Activated CD4-positive, CD25-positive, alpha-beta regulatory T cell treated with anti-CD3 and anti-CD28 coated beads, Interleukin-2, amount 50 U/mL, for 24 hours (primary cell): ENCODE results near the gene GPR162.
A peak's percentile ranks its signal among the peaks of the same experiment; 100 is the strongest.

Experiments used
- ATAC-seq, 2 donors: fragments of 150-1000 bp; cut with Tn5 transposase; one replicate each; pipeline ENCODE4 v1.10.0; 2021; ENCODE audit warnings: mild to moderate bottlenecking in 1 of 2, moderate library complexity in 1 of 2

The GPR162 gene

DNA sequence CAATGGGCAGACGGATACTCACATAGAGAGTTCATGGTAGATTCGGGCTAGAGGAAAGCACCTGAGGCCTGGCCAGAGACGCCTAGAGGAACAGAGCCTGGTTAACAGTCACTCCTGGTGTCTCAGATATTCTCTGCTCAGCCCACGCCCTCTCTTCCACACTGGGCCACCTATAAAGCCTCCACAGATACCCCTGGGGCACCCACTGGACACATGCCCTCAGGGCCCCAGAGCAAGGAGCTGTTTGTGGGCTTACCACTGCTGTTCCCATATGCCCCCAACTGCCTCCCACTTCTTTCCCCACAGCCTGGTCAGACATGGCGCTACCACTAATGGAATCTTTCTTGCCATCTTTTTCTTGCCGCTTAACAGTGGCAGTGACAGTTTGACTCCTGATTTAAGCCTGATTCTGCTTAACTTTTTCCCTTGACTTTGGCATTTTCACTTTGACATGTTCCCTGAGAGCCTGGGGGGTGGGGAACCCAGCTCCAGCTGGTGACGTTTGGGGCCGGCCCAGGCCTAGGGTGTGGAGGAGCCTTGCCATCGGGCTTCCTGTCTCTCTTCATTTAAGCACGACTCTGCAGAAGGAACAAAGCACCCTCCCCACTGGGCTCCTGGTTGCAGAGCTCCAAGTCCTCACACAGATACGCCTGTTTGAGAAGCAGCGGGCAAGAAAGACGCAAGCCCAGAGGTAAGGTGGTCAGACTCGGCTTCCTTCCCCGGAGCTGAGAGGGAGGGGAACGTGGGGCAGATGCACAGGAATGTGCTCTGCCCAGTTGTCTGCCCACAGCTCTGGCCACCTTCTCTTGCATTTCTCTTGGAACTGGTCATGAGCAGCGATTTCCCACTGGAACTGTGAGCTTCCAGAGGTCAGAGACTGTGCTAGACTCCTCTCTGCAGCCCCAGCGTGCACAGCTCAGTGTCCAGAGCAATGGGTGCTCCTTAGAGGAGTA lies 32.4 kb upstream of the GPR162 start, which contains the start of gene CD4:
Gene CD4 (plus strand): TSS at position 557 of the 953 bp plus-strand sequence. CDS start 10,611 bp downstream, outside the sequence.
- ATAC-seq, result peak; percentile 69 to 71

DNA sequence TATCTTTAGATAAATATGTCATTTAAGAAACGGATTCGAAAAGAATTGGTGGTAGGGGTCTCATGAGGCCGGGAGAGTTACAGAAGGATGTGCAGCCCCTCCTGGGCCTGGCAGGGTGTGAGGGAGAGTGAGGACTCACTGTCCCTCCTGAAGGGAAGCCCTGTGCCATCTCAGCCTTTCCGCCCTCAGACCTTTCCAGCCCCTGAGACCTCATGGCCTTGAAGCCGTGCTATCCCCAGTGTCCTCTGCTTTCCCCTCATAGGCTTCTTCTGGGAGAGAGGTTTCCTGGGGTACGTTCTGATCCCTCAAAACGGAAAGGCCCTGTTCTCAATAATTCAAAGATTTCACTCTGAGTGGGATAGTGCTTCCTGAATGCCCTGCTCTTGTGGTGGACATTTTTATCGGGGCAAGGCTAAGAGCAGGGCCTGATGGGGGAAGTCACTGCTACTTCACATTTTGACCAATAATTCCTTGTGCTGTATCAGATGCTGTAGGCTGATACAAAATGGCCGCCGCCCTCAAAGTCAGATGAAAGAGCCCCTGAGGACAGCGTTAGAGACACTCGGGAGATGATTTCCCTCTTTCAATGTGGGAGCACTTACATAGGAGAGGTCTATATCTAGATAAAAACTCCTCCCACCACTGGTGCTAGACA lies 31.0 kb upstream of the GPR162 start:
- peak; percentile 48 to 56 for ATAC-seq

- ATAC-seq, result peak in 1 of 2 donors; percentile 1
Measured at GRCh38 chr12:6791931-6792520, 29.6 kb upstream of the GPR162 start.

DNA sequence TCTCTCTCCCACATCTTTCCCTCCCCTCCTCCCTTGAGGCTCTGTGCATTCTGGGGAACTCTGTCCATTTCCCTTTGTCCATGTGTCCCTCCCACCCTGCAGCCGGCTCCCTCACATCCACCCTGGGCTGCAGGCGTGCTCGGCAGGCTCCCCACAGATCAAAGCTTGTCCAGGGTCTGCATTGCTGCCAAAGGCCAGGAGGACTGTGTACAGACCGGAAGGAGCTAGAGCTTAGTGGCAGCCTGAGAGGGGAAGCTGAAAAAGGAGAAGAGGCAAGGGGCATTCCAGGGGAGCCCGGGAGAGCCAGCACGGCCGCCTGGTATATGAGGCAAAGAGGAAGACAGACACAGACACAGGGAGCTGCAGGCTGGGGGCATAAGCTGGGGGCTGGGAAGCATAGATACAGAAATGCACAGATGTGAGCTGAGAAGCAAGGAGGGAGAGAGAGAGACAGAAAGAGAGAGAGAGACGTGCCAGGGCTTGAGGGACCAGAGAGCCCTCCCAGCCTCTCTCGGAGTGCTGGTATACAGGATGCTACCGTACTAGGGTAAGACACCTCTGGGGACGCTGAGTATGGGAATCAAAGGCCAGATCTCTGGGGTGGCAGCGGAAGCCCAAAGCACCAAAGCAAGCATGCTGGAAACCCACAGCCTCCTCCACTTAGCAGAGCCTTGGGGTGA lies 29.0 kb upstream of the GPR162 start:
- peak; percentile 9 to 15 for ATAC-seq

GRCh38 chr12:6795088-6795487 lies 26.5 kb upstream of the GPR162 start:
- ATAC-seq, result no peak

DNA sequence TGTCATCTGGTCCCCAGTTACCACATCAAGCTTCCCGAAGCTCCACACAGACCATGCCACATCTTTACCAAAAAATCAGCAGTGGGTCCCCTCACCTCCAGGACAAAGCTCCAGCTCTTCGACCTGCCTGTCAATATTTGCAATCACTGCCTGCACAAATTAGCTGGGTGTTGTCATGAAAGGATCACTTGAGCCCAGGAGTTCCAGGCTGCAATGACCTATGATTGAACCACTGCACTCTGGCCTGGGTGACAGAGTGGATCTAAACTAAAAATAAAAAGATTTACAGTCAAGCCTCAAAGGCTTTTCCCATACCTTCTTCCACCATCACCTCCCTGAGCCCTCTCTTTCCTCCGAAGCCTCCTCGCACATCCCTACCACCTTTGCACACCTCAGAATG lies 25.0 kb upstream of the GPR162 start:
- no peak for ATAC-seq

GRCh38 chr12:6799147-6799546 lies 22.5 kb upstream of the GPR162 start:
- ATAC-seq, result no peak

GRCh38 chr12:6807170-6807569 lies 14.5 kb upstream of the GPR162 start:
- no peak for ATAC-seq

GRCh38 chr12:6809056-6809455 lies 12.6 kb upstream of the GPR162 start:
- no peak for ATAC-seq

GRCh38 chr12:6810758-6811157 lies 10.9 kb upstream of the GPR162 start:
- no peak for ATAC-seq

DNA sequence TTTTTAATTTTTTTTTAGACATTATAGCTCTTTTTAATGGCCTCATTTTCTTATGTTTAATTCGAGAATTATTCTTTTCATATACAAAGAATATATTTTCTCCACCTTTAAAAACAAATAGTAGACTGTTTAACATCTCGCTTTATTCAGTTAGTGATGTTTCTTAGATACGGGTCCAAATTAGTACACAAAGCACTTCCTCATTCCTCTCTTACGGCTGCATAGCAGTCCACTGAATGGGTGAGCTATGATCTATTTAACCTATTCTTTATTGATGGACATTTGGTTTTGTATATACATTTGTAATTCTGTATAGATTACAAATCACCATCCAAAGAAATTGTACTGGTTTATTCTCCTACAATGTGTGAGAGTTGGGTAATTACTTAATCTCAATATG lies 8.3 kb upstream of the GPR162 start:
- no peak for ATAC-seq

DNA sequence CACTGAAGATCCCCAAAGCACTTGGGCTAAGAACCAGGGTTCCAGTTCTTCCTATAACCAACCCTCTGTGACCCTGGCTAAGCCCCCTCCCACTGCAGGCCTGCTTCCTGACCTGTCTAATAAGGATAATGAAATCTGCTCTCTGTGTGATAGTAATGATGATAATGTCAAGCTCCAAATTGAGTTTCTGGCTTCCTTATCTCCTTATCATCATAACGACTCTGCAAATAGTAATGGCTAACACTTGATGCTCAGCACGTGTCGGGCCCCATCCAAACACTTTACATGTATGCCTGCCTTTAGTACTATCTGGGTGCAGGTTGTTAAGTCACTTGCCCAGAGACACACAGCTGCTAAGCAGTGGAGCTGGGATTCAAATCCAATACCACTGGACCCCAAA lies 5.0 kb upstream of the GPR162 start:
- ATAC-seq, result no peak

DNA sequence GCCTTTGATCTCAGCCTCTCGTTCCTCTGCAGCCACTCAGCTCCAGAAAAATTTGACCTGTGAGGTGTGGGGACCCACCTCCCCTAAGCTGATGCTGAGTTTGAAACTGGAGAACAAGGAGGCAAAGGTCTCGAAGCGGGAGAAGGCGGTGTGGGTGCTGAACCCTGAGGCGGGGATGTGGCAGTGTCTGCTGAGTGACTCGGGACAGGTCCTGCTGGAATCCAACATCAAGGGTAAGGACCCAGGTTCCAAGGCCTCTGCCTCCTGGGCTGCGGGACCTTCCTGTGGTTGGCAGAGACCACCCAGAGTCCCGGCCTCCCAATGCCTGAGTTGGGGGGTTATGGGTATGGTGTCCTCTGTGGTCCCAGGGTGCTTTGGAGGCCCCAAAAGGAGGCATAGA lies 4.5 kb upstream of the GPR162 start:
- no peak for ATAC-seq

DNA sequence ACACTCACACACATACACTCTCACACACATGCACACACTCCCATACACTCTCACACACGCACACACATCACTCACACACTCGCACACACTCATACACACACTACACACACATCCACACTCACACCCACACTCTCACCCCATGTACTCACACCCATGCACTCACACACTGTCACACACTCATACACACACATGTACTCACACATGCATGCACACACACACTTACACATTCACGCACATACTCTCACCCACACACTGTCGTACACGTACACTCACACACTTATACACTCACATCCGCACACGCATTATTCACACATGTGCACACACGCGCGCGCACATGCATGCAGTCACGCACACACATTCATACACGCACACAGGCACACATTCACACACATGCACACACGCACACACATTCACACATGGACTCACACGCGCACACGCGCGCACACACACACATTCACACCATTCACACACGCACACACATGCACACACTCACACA lies 3.9 kb upstream of the GPR162 start:
- ATAC-seq, result no peak

- ATAC-seq, result no peak
Measured at GRCh38 chr12:6818222-6818621, 3.4 kb upstream of the GPR162 start.

DNA sequence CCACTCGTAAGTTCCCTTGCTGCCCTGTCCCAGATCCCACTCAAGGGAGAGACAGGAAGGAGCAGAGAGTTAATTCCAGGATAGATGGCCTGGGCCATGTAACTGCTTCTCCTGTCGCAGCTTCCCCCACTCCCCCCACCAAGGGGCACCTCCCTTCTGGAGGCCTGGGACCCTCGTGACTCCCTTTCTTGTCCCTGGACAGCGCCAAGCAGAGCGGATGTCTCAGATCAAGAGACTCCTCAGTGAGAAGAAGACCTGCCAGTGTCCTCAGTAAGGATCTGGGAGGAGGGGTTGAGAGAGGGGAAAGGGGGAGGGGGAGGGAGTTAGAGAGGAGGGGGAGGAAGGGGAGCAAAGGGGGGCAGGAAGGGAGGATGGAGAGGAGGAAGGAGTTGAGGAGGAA lies 3.0 kb upstream of the GPR162 start:
- ATAC-seq, result no peak

DNA sequence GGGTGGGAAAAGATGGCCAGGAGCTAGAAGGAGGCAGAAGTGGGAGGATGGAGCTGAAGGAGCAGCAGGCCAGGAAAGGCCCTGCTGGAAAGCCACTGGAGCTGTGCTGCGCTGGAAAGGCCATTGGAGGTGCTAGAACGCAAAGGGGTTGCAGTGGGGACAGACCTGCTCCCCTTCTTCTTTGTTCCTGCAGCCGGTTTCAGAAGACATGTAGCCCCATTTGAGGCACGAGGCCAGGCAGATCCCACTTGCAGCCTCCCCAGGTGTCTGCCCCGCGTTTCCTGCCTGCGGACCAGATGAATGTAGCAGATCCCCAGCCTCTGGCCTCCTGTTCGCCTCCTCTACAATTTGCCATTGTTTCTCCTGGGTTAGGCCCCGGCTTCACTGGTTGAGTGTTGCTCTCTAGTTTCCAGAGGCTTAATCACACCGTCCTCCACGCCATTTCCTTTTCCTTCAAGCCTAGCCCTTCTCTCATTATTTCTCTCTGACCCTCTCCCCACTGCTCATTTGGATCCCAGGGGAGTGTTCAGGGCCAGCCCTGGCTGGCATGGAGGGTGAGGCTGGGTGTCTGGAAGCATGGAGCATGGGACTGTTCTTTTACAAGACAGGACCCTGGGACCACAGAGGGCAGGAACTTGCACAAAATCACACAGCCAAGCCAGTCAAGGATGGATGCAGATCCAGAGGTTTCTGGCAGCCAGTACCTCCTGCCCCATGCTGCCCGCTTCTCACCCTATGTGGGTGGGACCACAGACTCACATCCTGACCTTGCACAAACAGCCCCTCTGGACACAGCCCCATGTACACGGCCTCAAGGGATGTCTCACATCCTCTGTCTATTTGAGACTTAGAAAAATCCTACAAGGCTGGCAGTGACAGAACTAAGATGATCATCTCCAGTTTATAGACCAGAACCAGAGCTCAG lies 2.3 kb upstream of the GPR162 start:
- no peak for ATAC-seq

DNA sequence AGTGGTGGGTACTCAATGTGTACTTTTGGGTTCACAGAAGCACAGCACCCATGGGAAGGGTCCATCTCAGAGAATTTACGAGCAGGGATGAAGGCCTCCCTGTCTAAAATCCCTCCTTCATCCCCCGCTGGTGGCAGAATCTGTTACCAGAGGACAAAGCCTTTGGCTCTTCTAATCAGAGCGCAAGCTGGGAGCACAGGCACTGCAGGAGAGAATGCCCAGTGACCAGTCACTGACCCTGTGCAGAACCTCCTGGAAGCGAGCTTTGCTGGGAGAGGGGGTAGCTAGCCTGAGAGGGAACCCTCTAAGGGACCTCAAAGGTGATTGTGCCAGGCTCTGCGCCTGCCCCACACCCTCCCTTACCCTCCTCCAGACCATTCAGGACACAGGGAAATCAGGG lies 1.5 kb upstream of the GPR162 start:
- ATAC-seq, result no peak

DNA sequence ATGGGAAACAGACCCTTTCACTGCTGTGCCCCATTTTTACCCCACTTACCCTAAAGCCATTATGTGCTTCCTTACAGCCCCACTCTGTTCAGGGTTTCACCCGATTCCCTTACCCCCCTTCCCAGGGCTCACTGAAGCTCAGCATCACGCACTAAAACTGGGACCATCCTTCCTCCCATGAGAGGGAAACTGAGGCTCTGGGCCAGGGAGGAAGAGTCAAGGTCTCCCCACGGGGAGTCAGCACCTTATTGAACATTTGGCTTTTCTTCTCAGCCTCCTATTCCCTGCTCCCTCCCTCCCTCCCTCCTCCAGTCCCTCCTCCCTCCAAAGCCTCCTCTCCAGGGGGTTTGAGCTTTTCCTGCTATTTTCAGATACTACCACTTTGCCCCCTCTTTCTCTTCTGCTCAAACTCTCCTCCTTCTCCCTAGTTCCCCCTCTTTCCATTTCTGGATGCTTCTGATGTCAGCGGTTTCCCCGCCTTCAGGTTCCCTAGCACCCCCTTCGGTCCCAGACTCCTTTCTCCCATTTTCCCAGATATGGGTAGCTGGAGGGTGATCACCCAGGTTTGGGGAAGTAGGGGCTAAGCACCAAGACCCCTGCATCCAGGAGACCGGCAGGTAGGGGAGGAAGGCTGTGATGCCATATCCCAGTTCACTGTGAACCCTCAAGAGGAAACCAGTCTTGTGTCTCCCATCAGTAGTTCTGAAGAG lies 960 bp downstream of the GPR162 start:
- ATAC-seq, result no peak

DNA sequence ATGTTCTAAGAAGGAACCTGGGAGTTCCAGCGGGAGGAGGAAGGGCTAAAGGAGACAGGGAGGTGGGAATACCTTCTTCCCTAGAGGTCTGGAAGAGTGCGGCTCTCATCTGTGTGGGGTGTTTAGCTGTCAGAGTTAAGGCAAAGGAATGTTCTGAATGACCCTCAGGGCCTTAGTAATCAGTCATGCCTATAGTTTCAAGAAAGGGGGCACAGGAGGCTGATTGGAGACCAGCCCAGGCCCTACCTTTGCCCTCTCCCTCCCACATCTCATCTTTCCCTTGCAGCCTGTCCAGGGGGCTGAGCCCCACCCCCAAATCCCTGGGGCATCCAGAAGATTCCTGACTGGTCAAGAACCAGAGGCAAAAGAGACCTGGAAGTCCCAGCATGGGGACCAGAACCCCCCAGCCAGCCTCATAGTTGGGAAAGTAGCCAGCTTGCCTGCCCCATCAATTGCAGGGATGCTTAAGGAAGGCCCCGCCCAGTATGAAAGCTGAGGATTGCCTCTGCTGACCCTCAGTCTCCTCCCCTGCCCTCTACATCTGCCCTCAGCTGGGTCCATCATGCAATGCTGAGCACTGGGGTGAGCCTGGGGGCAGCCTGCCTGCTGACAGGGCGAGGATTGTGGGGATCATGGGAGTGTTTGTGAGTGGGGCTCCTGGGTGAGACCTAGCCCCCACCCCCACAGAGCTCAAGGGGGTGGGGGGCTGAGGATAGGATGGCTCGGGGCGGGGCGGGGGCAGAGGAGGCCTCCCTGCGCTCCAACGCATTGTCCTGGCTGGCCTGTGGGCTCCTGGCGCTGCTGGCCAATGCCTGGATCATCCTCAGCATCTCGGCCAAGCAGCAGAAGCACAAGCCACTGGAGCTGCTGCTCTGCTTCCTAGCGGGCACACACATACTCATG lies 1.8 kb downstream of the GPR162 start:
- no peak for ATAC-seq
